HG02981 (cell line): ENCODE data around the gene GARNL3.
A peak's percentile ranks its signal among the peaks of the same experiment; 100 is the strongest.

ENCODE experiments used
- ATAC-seq: cut with Tn5 transposase; IDR thresholded peaks from one replicate; pipeline ENCODE4 v1.9.1; 2021; ENCODE audit warnings: mild to moderate bottlenecking, moderate library complexity; ENCODE audit not compliant: unreplicated experiment

GARNL3 gene, protein sequence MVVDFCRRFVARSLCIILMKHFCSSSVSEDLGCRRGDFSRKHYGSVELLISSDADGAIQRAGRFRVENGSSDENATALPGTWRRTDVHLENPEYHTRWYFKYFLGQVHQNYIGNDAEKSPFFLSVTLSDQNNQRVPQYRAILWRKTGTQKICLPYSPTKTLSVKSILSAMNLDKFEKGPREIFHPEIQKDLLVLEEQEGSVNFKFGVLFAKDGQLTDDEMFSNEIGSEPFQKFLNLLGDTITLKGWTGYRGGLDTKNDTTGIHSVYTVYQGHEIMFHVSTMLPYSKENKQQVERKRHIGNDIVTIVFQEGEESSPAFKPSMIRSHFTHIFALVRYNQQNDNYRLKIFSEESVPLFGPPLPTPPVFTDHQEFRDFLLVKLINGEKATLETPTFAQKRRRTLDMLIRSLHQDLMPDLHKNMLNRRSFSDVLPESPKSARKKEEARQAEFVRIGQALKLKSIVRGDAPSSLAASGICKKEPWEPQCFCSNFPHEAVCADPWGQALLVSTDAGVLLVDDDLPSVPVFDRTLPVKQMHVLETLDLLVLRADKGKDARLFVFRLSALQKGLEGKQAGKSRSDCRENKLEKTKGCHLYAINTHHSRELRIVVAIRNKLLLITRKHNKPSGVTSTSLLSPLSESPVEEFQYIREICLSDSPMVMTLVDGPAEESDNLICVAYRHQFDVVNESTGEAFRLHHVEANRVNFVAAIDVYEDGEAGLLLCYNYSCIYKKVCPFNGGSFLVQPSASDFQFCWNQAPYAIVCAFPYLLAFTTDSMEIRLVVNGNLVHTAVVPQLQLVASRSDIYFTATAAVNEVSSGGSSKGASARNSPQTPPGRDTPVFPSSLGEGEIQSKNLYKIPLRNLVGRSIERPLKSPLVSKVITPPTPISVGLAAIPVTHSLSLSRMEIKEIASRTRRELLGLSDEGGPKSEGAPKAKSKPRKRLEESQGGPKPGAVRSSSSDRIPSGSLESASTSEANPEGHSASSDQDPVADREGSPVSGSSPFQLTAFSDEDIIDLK

DNA sequence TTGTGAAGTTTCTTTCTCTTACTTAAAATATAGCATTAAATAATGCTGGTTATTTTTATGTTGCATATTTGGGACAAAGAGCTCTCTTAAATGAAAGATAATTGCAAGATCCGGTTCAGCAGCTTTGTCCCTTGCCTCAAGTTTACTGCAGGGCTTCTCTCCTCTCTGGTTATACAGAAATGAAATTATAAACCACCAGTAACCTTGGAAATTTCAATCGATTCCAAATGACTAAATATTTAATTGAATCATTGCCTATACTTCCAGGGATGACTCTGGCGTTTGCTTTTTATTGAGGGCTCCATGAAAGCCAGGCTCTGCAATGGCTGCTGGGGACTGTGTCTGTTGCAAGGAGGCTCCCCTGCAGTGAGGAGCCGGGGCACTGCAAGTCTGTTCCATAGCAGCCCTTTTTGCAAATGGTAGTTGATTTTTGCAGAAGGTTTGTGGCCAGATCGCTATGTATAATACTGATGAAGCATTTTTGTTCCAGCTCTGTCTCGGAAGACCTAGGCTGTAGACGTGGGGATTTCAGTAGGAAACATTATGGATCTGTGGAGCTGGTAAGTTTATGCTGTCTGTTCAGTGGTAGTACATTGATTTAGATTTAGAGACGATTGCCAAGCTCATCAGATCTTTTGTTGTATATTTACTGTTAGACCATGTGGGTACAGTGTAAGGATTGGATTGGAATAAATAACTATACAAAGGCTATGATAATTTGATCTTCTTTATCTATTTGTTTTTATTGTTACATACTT, at the start of gene GARNL3:
Gene GARNL3 (plus strand): TSS at position 313 of the 758 bp plus-strand sequence. CDS start 104 bp downstream, at position 417.
- no peak for ATAC-seq

DNA sequence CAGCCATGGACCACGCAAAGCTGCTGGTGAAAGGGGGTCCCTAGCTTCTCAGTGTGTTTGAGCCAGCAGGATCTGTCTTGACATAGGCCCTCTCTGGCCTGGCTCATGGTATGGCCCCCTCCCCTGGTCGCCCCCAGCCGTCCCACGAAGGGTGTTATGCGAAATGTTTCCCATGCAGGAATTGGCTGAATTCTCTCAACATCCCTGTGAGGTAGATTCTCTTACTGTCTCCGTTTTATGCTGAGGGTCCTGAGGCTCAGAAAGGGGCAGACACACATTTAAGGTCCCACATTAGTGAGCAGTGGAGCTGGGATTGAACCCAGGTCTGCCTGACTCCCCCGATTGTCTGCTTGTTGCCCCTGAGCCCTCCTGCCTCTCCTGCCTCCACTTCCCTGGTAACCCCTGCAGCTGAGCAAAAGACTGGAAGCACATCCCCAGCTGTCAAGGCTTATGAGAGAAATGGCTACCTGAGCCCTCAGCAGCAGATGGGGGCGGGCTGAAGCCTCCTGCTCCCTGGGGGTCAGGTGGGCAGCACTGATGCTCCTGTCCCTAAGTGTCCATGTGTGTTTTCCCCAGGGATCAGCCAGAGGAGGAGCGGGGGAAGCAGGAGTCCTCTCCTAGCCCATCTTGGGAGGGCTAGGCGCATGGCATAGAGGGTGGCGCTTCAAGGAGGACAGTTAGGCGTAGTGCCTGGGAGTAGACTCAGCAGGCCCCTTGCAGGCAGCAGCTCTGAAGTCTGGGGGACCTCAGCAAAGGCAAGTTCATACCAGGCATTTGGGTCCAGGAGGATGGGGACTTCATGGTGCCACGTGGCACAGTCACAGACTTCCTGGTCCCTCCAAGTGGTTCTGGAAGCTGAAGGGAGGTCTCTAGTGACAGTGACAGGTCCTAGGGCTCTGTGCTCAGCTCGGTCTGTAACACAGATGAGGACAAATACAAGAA, 49.0 kb upstream of the GARNL3 start:
- ATAC-seq: no peak

DNA sequence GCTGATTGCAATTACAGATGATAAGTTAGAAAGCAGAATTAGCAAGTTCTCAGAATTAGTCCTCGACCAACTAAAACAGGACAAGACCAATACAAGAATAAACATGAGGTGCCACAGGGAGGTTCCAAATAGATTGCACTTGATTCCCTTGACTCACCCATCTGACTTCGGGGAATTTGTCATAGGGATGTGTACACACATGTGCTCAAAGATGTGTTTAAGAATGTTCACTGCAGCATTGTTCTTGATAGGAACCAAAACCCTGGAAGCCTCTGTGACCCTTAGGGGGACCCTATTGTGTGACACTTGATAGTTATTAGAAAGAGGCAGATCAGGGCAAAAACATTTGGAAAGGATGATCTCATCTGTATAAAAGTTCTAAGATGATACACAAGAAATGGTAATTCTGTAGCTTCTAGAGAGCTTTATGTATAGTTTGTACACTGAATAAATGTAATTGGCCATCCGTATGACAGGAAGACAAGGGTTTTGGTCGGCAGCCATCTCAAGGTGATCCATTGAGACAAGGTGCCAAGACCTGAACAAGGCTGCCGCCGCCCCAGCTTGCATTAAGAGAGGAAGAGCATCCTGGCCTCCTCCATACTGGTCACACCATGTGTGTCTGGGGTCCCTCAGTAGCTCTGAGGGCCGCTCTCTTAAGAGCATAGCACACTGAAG, 48.2 kb upstream of the GARNL3 start:
- ATAC-seq: no peak

DNA sequence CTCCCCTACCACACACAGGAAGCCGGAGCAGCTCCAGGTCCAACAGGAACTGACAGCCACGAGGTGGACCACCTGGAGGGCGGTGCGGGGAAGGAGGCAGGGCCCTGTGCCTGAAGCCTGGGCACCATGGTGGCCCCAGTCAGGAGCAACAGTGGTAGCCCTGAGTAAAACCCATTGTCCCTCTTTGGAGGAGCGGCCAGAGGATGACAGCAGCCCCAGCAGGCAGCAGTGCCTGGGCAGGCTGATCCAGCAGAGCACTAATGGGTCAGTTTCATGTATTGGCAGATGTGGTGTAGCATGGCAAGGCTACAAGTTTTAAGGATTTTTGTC, 47.7 kb upstream of the GARNL3 start:
- ATAC-seq: no peak

DNA sequence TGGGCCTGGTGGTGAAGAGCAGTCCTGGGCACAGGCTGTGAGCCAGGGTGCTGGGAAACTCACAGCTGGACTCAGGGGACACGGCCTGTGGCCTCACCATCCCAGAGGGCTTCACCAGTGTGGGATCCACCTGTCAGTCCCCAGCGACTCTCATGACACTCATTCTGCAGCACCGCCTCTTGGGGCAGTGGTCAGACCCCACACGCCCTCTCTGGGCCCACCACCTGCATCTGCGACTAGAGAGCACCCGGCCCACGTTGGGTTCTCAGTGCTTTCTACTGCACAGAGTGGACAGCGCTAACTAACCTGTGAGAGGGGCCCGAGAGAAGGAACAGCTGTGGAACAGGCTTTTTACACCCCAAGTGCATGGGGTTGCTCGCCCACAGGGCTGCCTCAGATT, 45.8 kb upstream of the GARNL3 start:
- no peak for ATAC-seq

DNA sequence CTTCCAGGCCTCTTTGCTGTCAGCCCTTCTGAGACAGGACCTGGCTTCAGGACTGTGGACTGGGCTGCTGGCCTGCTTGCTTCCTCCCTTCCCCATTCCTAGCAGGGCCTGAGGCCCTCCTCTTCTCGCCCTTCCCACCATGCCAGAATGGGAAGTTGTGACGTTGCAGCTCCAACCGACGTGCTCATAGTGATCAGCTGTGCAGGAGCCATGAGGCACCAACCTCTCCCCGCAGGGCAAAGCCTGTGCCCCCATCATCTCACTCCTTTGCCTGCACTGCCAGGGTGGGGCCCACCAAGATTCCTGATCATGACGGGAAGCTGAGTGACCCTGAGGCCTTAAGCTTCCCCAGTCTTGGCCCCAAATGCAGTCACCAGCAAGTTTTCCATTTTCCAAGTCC, 45.1 kb upstream of the GARNL3 start:
- no peak for ATAC-seq

DNA sequence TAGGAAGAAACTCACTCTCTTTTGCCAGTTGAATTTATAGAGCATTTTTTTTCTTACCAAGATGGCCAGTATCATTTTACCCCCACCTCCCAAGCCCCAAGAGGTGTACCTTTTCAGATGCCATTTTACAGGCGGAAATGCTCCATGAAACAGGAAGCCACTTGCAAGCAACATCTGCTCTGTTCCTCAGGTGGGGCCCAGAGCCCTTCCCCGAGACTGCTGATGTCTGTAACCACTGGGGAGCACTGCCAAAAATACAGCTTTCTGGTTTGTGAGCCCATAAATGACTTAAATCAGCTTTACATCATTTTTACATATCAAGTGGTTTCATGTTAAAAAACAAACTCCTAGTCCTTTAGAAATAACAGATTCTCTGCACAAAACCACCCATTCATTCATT, 42.9 kb upstream of the GARNL3 start:
- ATAC-seq: no peak

DNA sequence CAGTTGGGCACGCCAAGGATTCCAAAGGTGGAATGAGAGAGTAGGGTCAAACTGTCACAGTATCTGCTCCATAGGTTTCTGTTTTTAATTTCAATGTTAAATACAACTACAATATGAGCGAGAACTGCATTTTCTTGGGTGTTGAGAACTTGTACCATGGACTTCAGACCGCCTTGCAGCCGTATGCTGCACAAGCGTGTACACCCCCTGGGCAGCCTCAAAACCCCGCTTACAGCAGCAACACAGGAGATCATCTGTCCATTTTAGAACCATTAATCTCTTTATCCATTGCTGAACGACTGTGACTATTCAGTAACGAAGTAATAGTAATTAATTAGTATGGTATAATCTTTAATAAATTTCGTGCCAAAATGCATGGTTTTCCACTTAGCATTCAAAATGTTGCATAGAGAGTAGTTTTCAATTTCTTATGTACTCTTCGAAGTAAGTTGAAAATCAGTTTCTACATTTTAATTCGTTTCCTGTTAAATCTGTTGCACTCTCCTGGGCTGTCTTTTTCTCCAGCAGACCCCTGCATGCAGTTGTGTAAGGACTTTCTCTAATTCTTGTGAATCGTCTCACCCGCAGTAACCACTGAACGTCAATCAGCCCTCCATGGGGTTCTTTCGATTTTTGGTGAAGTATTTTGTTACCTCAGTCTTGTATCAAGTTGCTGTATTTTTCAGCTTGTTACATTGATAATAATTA, 42.0 kb upstream of the GARNL3 start:
- no peak for ATAC-seq

DNA sequence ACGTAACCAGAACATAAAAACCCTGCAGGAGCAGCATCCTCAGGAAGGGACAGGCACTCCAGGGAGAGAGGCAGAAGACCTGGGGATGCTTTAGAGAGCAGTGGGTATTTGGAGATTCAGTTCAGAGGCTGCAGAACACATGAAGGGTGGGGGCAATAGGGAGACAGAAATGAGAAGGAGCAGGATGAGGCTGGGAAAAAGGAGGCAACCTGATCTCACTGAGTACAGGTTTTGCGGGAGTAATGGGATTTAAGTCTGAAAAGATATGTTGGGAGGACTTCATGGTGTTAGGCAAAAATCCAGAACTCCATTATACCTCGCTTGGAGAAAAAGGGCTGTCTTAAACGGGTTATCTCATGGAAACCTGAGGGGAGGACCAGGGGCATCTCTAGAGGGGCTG, 41.3 kb upstream of the GARNL3 start:
- no peak for ATAC-seq

DNA sequence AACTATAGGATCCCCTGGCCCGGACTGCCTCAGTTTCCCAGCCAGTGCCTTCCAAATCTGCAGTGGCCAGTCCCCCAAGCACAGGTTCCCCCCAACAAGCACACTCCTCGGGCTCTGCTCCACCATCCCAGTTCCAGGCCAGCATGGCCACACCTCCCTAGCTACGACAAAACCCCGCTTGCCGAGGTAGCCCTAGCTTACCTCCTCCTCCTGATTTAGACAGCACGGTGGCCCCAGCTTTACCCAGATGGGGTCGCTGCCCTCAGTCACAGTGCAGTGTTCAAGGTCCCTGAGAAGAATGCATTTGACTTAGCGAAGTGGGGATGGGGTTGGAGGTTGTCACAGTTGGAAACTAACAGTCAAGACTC, 40.8 kb upstream of the GARNL3 start:
- ATAC-seq: no peak

DNA sequence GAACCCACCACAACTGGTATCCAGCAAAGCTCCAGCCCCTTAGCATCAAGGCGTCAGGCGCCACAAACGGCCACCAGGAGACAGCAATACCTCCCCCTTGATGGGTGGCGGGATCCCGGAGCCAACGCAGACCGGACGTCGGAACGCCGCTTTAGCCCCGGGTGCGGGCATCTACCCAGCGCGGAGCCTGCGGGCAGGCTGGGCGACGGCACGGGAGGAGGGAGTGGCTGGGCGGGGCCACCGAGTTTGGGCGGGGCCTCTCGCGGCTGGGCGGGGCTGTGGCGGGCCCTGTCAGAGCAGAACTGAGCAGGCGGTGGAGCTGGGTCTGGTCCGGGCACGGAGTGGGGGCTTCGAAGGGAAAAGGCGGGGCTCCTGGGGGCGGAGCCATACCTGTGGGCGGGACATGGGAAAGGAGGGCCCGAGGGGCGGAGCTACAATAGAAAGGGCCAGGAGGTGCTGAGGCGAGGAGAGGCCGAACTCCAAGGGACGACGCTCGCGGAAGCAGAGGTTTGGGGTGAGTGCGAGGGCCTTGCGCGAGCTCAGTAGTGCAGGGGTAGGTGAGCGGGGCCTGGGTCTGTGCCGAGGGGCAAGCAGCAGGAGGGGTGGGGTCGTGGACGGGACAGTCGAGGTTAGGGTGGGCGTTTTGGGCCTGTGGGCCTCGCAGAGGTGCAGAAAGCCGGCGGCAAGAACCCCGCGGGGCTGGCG, 40.2 kb upstream of the GARNL3 start:
- ATAC-seq: peak; percentile 55

DNA sequence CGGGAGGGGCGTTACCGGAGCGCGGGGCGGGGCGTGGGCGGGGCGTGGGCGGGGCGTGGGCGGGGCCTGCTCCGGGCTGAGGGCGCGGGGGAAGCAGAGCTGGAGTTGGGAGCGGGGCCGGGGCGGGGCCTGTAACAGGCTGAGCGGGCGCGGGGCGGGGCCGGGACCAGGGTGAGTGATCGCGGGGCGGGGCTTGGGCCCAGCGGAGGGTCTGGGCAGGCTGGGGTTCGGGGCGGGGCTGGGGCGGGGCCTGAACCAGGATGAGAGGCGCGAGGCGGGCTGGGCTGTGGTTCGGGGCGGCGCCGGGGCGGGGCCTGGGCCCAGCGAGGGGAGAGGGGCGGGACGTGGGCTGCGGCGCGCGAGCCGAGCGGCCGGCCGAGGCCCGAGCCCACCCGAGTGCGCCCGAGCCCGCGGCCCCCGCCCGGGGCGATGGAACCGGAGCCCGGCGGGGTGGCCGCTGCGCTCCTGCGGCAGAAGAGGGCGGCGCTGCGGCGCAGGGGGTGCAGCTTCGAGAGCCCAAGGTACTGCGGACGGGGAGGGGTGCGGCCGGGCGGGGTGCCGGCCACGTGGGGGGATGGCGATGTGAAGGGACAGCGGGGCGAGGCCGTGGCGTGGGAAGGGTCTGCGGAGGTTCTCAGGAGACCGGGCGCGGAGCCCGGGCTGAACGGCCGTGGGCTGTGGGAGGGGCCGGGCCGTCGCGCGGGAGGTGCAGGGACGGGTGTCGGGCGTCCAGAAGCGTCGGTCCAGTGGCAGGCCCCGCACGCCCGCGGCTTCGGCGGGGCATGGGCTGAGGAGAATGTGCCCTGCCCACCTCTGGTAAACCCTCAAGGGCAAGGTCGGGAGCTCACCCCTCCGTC, 39.5 kb upstream of the GARNL3 start:
- ATAC-seq: peak; percentile 58

DNA sequence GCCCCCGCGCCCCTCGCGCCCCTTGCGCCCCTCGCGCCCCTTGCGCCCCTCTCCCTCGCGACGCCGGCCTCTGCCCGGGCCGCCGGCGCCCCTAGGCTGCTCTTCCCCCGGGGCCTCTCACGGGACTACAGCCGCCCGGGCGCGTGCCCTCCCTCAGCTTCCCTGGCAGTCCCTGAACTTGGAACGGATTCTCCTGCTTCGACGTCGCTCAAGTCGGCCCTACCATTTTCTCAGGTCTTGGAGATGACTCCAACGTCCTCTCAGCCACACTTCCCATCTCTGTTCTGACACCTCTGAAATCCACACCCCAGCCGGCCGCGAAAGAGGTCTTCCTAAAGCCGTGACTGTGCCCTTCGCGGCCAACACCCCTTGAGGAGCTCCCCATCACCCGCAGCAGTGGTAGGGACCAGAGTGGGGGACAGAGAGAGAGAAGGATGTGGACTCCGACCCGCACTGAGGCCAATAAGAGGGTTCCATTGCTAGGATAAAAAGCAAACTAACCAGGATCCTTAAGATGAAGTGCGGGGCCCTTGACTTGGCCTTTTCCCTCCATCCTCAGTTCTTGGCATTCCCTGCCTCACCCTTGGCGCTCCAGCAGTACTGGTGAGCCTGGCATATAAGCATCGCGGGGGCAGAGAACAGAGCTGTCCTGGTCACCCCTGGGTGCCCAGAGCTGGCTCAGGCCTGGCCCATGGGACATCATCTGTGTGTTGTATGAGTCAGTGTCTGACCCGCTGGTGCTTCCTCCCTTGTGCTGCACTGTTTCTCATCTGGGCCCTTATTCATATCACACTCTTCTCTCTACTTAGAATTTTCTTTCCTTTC, 38.6 kb upstream of the GARNL3 start:
- ATAC-seq: no peak

DNA sequence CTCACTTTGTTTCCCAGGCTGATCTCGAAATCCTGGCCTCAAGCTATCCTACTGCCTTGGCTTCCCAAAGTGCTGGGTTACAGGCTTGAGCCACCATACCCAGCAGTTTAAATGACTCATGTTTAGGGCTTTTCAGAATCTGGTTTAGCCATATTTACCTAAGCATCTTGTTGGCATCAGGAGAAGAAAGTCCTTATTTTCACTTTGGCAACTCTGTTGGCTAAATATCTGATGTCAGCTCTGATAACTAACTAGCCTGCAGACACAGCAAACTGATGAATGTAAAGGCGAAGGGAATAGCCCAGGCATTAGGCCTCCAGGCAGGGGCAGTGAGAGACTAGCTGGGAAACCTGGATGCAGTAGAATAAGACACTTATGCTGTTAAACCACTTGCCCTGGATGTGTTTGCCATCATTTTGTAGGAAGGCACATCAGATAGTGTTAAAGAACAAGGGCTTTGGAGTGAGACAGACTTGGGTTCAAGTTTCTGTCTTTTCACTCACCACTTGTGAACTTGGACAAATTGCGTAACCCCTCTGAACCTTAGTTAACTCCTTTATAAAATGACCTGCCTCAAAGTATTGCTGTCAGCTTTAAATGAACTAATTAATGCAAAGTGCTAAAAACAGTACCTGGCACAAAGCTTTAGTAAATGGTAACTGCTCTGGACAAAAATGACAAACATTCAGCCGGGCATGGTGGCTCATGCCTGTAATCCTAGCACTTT, 34.7 kb upstream of the GARNL3 start:
- no peak for ATAC-seq

DNA sequence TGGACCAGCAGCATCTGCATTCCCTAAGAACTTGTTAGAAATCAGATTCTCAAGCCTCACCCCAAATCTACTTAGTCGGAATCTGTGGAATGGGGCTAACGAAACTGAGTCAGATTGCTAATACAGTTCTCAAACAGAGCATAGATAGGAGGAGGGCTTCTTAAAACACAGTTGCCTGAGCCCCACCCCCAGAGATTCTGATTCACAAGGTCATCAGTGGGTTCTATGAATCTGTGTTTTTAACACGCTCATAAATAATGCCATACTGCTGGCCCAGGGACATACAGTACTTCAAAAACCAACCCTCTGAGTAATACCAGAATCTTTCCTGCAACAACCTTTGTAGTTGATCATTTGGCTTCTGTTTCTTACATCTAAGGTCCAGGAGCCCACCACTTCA, 32.9 kb upstream of the GARNL3 start:
- ATAC-seq: no peak
